HepG2 (cell line): ENCODE measurements around the gene MIDN. TPM values are rescaled to one million over a fixed set of nuclear protein-coding genes. Genes with fewer than 3 reads are reported as not detected.

ENCODE experiments used
- AHR ChIP-seq: IDR thresholded peaks from 2 replicates; pipeline ENCODE4 v1.6.1; 2018; ENCODE audit warnings: missing genetic modification reagents, missing compliant biosample characterization
- AKAP8 ChIP-seq: sonication (generic); formaldehyde crosslinking; IDR thresholded peaks from 2 replicates; pipeline ENCODE4 v1.5.1; 2020; ENCODE audit warnings: mild to moderate bottlenecking, missing genetic modification reagents
- ATF6 ChIP-seq: sonication (generic); formaldehyde crosslinking; conservative IDR thresholded peaks from 2 replicates; pipeline ENCODE4 v1.4.0; 2020; ENCODE audit warnings: missing genetic modification reagents
- CHD4 ChIP-seq: fragments of 200-600 bp; sonication (generic); IDR thresholded peaks from 2 replicates; pipeline ENCODE4 v1.7.0; 2017; ENCODE audit warnings: mild to moderate bottlenecking, low read length, borderline replicate concordance
- DMTF1 ChIP-seq: sonication (generic); formaldehyde crosslinking; IDR thresholded peaks from 2 replicates; pipeline ENCODE4 v1.4.0; 2020; ENCODE audit warnings: mild to moderate bottlenecking, missing genetic modification reagents
- ETV5 ChIP-seq: IDR thresholded peaks from 2 replicates; pipeline ENCODE4 v1.6.1; 2018; ENCODE audit warnings: missing biosample characterization, missing genetic modification reagents, inconsistent platforms, borderline replicate concordance
- KLF16 ChIP-seq, 2 experiments: sonication (generic) in 1 of 2; formaldehyde crosslinking in 1 of 2; IDR thresholded peaks; 2 replicates each; pipeline versions ENCODE4 v1.6.1 to v1.8.0; 2016 to 2023; ENCODE audit warnings: missing genetic modification reagents in 2 of 2, missing compliant biosample characterization in 1 of 2
- LCORL ChIP-seq, 2 experiments: fragments of 450-650 bp in 1 of 2; sonication (generic) in 1 of 2; formaldehyde crosslinking in 1 of 2; IDR thresholded peaks; 2 replicates each; pipeline versions ENCODE4 v1.5.0 to v1.6.1; 2017 to 2020; ENCODE audit warnings: antibody characterized with exemption in 1 of 2, missing genetic modification reagents in 1 of 2
- MED1 ChIP-seq: sonication (generic); formaldehyde crosslinking; IDR thresholded peaks from 2 replicates; pipeline ENCODE4 v1.4.0; 2020; ENCODE audit warnings: missing genetic modification reagents
- MEIS1 ChIP-seq: sonication (generic); formaldehyde crosslinking; IDR thresholded peaks from 2 replicates; pipeline ENCODE4 v1.9.0; 2021; ENCODE audit warnings: mild to moderate bottlenecking, missing genetic modification reagents, moderate library complexity, borderline replicate concordance
- NR0B2 ChIP-seq: sonication (generic); formaldehyde crosslinking; IDR thresholded peaks from 2 replicates; pipeline ENCODE4 v1.4.0; 2020; ENCODE audit warnings: mild to moderate bottlenecking, missing genetic modification reagents
- REL ChIP-seq: sonication (generic); formaldehyde crosslinking; conservative IDR thresholded peaks from 2 replicates; pipeline ENCODE4 v1.8.0; 2022; ENCODE audit warnings: mild to moderate bottlenecking, missing genetic modification reagents, moderate library complexity
- SP2 ChIP-seq: sonication (generic); formaldehyde crosslinking; IDR thresholded peaks from 2 replicates; pipeline ENCODE4 v1.5.1; 2020; ENCODE audit warnings: mild to moderate bottlenecking, missing genetic modification reagents
- ZBTB25 ChIP-seq: IDR thresholded peaks from 2 replicates; pipeline ENCODE4 v1.6.1; 2018; ENCODE audit warnings: missing genetic modification reagents
- ZNF263 ChIP-seq: sonication (generic); formaldehyde crosslinking; IDR thresholded peaks from 2 replicates; pipeline ENCODE4 v1.4.0; 2020; ENCODE audit warnings: missing genetic modification reagents
- ZNF768 ChIP-seq: sonication (generic); formaldehyde crosslinking; IDR thresholded peaks from 2 replicates; pipeline ENCODE4 v1.4.0; 2020; ENCODE audit warnings: missing genetic modification reagents
- ZXDC ChIP-seq: sonication (generic); formaldehyde crosslinking; IDR thresholded peaks from 2 replicates; pipeline ENCODE4 v1.5.0; 2020; ENCODE audit warnings: mild to moderate bottlenecking, missing genetic modification reagents
- polyA plus RNA-seq, 8 experiments: library from polyadenylated mRNA; depleted of rRNA in 3 of 8; stranded (reverse) in 7 of 8; unstranded in 1 of 8; fragments of >200 nt; fragmentation: Illumina TruSeq in 4 of 8; extraction: Trizol in 4 of 8; gene quantifications; 2 replicates each; pipeline versions ENCODE4 v1.2.1 to v1.2.3, GENCODE V29; 2011 to 2016; ENCODE audit warnings: low read depth in 4 of 8, missing spikeins in 1 of 8, mixed read lengths in 1 of 8; ENCODE audit not compliant: insufficient read depth in 1 of 8
- total RNA-seq, 5 experiments: library from RNA; depleted of rRNA; stranded (reverse); fragments of >200 nt; fragmentation: Illumina TruSeq; extraction: Trizol; gene quantifications; 2 replicates each; pipeline ENCODE4 v1.2.3, GENCODE V29; 2016; ENCODE audit warnings: low read depth in 1 of 5
- TF ChIP-seq, protein P1 (sequence below): IDR thresholded peaks from 2 replicates; pipeline ENCODE4 v1.6.1; 2016; ENCODE audit warnings: missing compliant biosample characterization, missing genetic modification reagents, borderline replicate concordance

Gene MIDN
- total and polyA plus RNA-seq, 2 of the 13 experiments (the other 11 are each of a cell fraction or from before 2014, with no cell fraction given) = 8.4 to 18.0 TPM

GRCh38 chr19:1260749-1261537, 12.6 kb downstream of the MIDN start (continued):
- peak; percentile 59; the same call in 1 of the 2 replicates for TF ChIP-seq MEIS1 (CRISPR knock-in tag)
- TF ChIP-seq, protein P1, sequence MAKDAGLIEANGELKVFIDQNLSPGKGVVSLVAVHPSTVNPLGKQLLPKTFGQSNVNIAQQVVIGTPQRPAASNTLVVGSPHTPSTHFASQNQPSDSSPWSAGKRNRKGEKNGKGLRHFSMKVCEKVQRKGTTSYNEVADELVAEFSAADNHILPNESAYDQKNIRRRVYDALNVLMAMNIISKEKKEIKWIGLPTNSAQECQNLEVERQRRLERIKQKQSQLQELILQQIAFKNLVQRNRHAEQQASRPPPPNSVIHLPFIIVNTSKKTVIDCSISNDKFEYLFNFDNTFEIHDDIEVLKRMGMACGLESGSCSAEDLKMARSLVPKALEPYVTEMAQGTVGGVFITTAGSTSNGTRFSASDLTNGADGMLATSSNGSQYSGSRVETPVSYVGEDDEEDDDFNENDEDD = peak; percentile 37; the same call in 1 of the 2 replicates
- 0 out of 4 replicates have a peak, but pooled peaks of 1 of the 2 experiments have one; percentile 19 for TF ChIP-seq KLF16 (CRISPR knock-in tag; IDR thresholded peaks at IDR 0.05)
- TF ChIP-seq ATF6 (CRISPR knock-in tag) = no peak
- TF ChIP-seq NR0B2 (CRISPR knock-in tag) = 0 out of 2 replicates have a peak, but pooled peaks have one; percentile 30
- no peak for TF ChIP-seq DMTF1 (CRISPR knock-in tag)
- no peak for TF ChIP-seq REL (CRISPR knock-in tag)
- peak; percentile 97 for TF ChIP-seq SP2 (CRISPR knock-in tag)
- TF ChIP-seq AHR (CRISPR knock-in tag) = no peak
- TF ChIP-seq ETV5 (CRISPR knock-in tag) = peak; percentile 51; the same call in 1 of the 2 replicates
- TF ChIP-seq CHD4 = no peak
- no peak for TF ChIP-seq AKAP8 (CRISPR knock-in tag)
- 0 out of 2 replicates have a peak, but pooled peaks have one; percentile 11 for TF ChIP-seq MED1 (CRISPR knock-in tag)
- TF ChIP-seq ZXDC (CRISPR knock-in tag) = no peak
- 0 out of 2 replicates have a peak, but pooled peaks have one; percentile 26 for TF ChIP-seq ZNF263 (CRISPR knock-in tag)
- TF ChIP-seq ZBTB25 (CRISPR knock-in tag) = no peak
- TF ChIP-seq ZNF768 (CRISPR knock-in tag) = no peak
- TF ChIP-seq LCORL (IDR thresholded peaks at IDR 0.05) = no peak
- peak; percentile 1 for TF ChIP-seq LCORL (CRISPR knock-in tag; IDR thresholded peaks at IDR 0.05)
